GM12873 (cell line): ENCODE results near the gene NMUR2.

Experiments
- CTCF ChIP-seq: IDR thresholded peaks from 2 replicates; pipeline ENCODE4 v1.5.1; 2012; ENCODE audit warnings: low read depth, mild to moderate bottlenecking, moderate library complexity, low read length, control low read depth; ENCODE audit not compliant: insufficient read depth; ENCODE audit errors: missing control alignments

The NMUR2 gene

GRCh38 chr5:152405145-152405544 lies at the start of gene NMUR2:
NMUR2 (minus strand) TSS chr5:152405279; CDS start chr5:152405113, 166 bp downstream.
- no peak for TF ChIP-seq CTCF

DNA sequence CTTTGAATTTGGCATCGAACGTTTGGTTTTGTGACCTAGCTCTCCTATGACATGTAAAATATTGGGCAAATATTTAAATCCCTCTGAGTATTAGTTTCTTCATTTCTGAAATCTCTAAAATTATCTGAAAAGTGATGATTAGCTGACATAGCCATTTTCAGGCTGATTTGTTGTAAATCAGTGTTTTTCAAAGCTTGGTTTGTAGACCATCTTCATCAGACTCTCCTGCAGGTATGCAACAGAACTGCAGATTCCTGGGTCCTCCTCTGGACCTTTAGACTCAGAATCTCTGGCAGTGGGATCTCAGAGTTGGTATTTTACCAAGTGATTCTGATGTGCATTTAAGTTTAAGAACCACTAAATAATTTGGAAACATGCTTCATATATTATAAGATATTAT lies 38.9 kb upstream of the NMUR2 start:
- TF ChIP-seq CTCF, result no peak

DNA sequence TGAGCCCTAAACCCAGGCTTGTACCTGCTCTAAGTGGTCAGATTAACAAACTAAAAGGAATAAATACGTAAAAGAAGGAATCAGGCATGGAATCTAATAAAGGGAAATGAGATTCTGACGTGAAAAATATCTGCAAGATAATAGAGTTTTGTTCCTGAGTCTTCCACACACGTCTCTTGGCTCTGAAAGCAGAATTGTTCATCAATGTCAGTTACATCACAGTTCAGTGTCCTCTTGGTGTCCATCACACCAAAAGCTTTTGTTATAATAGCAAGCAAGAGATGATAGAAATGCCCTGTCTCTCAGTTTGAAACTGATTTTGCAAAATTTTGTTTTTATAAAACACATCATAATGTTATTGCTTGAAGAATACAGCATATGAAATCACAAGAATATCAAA lies 34.7 kb upstream of the NMUR2 start:
- TF ChIP-seq CTCF, result no peak

DNA sequence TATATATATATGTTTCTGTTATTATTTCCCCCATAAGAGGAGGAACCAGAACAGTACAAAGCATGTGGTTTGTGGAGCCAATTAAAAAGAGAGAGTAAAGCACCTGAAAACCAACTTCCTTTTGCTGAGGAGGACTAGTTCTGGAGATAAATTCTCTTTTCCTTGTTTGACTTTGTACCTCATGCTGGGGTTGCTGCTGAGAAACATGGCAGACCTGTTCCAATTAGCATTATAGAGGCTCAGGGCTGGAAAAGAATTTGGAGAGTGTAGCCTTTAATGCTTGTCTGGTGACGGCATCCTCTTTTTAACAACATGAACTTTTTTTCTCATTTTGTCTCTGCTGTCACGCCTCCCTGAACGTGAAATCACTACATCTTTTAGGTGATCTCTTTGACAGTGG lies 32.8 kb upstream of the NMUR2 start:
- TF ChIP-seq CTCF, result no peak

DNA sequence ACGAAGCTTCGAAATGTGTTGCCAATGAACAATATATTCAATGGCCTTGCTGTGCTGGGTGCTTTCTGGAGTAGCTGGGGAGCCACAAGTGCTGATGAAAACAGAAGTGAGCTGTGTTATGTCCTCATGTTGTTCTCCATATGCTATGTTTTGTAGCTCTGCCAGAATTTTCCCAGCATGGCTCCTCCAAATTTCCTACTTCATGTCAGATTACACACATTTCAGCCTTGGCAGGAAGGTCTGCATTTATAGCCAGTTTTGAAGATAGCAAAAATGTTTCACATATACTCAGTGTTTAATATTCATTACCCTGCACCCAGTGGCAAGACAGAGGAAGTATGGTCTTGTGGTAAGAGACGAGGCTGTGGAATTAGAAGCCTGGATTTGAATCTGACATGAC lies 22.6 kb upstream of the NMUR2 start:
- TF ChIP-seq CTCF, result no peak

- TF ChIP-seq CTCF, result no peak
Measured at GRCh38 chr5:152425083-152425482, 20.0 kb upstream of the NMUR2 start.

DNA sequence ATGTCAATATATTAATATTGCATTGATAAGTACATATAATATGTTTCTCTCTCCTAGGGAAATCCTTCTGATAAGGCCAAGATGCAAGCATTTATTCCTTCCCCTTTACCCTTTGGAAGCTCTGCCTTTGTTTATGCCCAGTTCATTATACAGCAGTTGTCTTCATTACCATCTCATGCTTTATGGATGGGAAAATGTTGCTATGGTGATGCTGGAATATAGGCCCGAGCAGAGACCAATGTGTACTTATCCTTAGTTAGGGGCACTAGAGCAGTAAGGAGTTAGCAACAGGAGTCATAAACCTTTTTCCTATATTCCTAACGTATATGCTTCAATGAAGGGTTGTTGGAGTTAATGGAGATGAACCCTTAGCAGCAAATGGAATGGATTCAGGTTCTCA lies 19.4 kb upstream of the NMUR2 start:
- no peak for TF ChIP-seq CTCF
